HG02678 (cell line): ENCODE measurements around the gene MELK.
A peak's percentile ranks its signal among the peaks of the same experiment; 100 is the strongest.

ENCODE experiments used
- ATAC-seq: cut with Tn5 transposase; IDR thresholded peaks from one replicate; pipeline ENCODE4 v1.9.1; 2021; ENCODE audit warnings: mild to moderate bottlenecking, moderate library complexity; ENCODE audit not compliant: unreplicated experiment

Gene MELK

DNA sequence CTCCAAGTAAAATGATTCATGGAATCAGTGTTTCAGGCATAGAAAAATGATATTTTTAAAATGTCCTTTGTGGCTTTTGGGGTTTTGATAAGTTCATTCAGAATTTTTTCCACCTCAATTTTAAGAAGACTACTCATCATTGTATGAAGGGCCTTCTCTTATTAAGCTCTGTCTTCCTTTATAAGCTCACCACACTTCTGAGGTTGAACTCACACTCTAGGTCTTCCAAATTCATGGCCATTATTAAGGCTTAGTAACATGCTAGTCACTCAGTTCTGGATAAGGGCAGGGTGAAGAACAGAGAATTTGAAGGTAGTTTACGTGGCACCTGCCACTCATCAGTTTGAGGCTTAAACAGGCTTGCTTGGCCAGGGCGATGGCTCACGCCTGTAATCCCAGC lies 4.2 kb downstream of the MELK start:
- ATAC-seq, result no peak

DNA sequence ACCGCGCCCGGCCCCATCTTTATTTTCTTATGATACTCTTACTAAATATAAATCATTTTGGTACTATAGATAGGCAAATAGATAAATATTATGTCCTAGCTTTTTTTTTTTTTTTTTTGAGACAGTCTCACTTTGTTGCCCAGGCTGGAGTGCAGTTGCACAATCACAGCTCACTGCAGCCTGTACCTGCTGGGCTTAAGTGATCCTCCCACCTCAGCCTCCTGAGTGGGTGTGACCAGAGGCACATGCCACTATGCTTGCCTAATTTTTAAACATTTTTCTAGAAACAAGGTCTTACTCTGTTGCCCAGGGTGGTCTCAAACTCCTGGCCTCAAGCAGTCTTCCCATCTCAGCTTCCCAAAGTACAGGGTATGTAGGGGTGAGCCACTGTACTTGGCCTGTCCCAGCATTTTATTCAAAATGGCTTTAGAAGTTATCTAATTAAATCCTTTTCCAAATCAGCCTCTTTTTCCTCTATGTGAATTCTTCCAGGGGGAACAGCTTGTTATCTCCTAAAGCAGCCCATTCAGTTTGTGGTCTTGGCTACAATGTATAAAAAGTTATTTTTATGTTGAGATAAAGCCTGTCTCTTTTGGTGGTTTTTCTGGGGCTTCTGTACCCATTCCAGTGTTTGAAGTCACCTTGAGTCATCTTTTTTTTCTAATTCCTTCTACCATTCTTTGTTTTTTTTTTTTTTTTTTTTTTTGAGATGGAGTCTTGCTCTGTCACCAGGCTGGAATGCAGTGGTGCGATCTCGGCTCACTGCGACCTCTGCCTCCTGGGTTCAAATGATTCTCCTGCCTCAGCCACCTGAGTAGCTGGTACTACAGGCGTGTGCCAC lies 12.1 kb downstream of the MELK start:
- ATAC-seq, result no peak

DNA sequence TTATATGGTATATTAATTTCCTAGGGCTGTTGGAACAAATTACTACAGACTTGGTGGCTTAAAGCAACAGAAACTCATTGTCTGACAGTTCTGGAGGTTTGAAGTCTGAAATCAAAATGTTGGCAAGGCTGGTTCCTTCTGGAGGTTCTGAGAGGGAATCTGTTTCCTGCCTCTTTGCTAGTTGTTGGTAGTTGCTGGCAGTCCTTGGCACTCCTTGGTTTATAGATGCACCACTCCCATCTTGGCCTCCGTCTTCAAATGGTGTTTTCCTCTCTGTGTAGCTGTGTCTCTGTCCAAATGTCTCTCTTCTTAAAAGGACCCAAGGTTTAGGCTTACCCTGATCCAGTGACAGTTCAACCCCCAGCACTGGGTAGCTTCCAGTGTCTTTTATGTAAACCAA lies 17.5 kb downstream of the MELK start:
- no peak for ATAC-seq

DNA sequence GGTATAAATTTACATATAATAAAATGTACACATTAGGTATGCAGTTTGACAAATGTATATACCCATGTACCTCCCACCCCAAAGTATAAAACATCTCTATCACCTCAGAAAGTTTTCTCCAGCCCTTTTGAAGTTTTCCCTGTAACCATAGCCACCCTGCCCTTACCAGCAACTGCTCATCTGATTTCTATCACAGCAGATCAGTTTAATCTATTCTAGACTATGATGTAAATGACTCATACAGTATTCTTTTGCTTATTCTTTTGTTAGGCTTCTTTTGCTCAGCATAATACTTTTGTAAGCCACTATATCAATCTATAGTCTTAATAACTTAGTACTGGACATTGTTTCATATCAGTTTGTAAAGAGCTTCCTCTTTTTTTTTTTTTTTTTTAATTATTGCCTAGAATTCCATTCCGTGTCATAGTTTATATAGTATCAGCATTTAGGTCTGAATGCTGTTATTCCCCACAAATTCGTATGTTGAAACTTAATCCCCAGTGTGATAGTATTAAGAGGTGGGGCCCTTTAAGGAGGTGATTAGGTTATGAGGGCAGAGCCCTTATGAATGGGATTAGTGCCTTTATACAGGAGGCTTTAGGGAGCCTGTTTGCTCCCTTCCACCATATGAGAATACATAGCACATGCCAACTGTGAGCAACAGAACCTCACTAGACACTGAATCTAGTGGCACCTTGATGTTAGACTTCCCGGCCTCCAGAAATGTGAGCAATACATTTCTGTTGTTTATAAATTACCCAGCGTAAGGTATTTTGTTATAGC lies 20.3 kb downstream of the MELK start:
- no peak for ATAC-seq

DNA sequence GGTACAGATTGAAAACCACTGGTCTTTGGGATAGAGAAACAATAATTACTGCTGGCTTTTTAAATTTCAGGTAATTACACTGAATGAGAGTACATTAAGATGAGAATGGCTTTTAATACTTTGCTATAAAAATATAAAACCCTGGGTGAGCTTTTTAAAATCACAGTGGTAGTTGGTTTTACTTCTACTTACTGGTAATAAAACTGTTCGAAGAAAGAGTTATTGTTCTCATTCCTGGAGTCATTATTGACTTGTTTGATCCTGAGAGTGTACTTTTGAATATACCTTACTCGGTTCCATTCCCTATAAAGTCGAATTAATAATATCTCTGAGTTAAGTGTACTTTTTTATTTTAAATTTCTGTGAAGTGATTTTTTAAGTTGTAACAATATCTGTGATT lies 21.5 kb downstream of the MELK start:
- ATAC-seq, result no peak

DNA sequence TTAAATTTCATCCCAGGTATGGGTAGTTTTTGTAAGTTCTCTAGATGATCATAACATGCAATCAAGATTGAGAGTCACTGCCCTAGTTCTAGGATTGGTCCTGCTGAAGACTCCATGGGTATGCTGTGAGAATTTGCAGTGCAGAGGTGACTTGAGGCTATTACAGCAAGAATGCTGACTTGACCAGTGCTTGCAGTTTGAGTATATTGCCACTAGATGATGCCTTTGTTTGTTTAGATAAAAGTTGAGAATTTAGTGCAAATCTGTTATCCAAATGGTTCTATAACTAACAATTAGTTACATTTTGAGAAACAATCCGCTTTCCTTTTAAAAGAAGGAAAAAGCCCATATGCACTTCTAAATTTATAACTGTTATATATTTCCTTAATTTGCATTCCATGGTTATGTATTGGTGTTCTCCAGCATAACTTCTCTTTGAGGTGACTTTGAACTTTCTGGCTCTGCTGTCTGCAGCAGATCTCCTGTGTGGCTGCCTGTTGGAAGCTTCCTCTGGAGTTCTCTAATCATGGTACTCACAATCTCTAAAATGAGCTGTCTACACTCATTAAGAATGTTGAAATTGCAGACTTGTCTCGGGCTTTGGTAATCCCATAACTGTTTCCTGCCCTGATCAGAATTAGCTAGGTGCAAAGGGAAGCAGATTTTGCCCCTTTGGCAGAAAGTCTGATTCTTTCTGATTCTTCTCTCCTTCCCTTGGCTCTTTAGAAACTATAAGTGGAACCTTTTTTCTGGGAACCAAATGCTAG lies 24.9 kb downstream of the MELK start:
- ATAC-seq, result no peak

DNA sequence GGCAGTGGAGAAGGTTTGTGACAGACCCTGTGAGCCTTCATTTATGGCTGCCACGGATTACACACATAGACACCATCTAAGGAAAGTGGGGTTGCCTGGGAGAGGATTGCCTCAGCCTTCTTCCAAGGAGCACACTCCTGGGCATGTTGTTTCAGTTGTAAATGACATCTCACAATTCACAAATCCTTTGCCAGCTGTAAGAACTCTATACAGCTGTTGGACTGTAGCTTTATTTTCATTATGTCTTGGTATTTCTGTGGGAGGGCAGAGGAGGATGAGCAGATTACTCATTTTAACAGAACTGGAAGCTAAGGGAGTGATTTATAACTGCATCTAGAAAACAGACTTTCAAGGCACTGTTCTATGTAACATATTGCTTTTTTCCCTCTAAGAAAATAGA lies 25.6 kb downstream of the MELK start:
- ATAC-seq, result no peak

DNA sequence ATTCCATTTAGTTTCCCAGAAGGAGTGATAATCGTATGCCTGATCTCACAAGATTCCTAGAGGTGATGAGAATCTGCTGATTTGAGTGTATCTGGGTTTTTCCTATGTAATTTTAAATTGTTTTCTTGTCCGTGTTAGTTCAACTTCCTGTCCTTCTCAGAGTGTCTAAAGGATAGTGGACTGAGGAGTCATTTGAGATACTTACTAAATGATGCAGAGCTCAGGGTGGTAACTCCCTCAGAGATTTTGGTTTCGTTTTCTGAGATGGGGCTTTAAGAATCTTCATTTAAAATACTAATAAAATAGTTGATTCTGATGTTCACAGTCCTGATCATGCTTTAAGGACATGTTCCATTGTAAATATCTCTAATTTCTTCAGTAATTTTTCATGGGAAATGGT lies 30.3 kb downstream of the MELK start:
- ATAC-seq, result peak; percentile 64

DNA sequence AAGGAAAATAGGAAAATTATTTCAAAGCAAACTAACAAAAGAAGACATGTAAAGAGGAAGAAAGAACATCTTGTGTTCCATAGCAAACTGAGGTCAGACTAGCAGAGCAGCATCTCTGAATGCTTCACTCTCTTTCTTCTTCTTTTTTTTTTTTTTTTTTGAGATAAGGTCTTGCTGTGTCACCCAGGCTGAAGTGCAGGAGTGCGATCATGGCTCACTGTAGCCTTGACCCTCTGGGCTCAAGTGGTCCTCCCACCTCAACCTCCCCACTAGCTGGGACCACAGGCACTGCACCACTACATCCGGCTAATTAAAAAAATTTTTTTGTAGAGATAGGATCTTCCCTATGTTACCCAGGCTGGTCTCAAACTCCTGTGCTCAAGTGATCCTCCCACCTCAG lies 36.6 kb downstream of the MELK start:
- ATAC-seq, result no peak

DNA sequence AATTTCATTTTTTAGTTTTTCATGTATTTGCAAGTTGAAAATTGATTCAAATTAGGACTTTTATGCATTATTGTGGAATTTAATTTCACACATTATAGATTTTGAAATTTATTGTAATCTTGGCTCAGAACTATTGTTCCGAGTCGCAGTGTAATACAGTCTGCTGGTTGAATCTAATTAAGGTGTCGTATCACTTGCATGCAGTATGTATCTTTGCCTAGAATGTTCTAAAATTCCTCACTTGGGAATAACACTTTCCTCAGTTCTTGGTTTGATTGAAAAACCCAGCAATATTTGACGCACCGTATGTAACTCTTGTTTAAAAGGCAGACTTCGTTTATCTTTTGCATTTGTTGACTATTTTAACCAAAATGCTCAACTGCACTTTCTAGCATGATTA lies 49.4 kb downstream of the MELK start:
- ATAC-seq, result no peak

DNA sequence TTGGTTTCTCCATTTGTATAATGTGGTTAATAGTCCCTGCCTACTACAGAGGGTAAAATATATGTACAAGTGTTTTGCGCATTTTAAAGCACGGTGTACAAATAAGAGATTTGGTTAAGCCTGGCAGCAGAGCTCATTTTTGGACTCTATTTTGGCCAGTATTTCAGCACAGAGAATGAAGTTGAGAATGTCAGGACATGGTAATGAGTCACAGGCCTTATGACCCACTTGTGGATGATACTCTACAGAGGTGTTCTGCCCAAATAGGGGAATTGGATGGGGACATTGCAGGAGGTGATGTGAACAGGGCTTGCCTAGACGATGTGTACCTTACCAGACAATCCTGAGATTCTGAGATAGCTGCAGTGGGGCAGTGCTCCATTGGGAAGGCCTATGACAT lies 50.6 kb downstream of the MELK start:
- no peak for ATAC-seq

DNA sequence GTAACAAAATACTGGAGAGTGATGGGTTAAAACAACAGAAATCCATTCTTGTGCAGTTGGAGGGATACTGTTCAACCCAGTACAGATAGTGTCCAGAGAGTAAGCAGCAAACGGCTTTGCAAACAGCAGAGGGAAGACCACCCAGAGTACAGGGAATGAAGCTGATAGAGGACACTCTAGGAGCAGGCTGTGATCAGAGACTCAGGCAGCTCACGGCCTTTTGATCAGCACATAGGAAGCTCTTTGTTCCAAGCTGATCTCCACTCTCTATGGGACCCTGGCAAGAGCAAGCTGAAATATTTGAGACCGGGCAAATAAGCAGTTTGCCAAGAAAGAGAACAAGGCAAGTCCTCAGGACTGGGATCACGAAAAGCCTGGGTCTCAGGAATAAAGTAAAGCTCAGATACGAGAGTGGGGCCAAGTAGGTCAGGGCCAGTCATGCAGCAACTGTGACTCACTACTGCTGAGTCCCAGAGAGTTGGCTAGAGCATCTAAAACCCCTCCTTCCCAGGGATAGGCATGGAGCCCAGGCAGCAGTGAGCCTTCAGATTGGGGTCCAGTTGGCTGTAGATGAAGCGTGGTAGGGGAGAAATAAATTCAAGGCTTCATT lies 52.4 kb downstream of the MELK start:
- no peak for ATAC-seq

DNA sequence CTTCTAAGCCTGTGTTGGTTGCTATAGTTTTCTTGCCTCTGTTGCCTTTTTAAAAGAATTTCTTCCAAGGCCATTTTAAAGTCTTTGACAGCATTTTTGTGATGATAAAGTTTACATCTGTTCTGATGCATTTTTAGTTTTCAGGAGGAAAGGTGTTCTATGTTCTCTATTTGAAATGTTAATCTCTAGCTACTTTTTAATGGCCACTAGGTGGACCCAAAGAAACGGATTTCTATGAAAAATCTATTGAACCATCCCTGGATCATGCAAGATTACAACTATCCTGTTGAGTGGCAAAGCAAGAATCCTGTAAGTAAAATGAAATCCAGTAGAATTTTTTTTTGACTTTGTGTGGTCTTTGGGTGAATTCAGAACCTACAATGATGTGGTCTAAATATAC lies 60.2 kb downstream of the MELK start:
- ATAC-seq, result no peak

DNA sequence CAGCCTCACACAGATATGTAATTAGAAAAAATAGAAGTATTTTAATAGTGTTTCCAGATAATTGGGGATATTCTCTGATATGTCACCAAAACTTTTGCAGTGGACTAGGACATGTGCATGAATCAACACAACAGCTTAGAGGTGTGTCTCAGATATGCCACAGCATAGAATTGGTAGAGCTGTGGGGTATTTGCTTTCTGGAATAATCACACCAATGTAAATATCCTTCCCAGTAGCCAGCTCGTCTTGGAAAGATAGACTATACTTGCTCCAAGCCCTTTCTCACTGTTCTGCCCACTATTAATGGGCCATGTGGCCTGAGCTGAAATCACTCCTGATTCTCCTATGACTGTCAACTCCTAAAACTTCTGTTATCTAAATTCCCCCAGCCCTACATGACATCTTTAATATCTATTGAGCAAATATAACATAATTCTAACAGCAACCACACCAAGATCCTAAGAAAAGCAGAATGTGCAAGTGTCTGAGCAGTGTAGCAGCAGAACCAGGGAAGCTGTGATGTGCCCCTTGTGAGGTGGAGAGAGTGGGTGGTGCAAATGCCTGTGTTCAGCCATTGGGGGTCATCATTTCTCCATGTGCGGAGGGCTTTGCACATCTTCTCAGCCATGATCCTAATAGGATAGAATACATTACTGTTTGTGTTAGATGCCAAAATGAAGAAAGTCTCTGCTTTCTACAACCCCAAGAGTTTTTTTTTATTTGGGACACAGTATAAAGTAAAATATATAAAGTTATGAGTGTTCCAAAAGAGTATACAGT lies 65.0 kb downstream of the MELK start:
- no peak for ATAC-seq

DNA sequence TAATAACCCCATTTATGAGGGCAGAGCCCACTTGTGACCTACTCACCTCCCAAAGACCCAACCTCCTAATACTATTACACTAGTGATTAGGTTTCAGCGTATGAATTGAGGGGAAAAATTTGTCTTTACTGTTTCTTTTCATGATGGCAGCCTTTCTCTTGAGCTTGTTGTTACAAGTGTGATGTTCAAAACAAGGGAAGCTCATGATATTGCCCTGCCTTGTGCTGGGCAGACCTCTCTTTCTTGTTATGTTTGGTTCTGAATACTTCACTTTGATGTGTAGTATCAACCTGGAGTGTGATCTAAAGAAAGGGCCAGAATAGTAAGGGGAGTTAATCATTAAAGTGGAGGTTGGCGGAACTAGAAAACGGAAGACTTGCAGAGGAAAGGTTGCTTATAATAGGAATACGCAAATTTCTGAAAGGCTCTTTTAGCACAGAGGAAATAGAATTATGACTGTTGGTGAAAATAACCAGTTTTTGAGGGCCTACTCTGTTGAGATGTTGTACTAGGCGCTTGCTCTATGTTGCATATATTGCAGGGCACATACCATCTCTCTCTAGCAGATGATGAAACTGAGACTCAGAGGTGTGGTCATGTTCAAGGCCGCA lies 68.2 kb downstream of the MELK start:
- ATAC-seq, result peak; percentile 85

DNA sequence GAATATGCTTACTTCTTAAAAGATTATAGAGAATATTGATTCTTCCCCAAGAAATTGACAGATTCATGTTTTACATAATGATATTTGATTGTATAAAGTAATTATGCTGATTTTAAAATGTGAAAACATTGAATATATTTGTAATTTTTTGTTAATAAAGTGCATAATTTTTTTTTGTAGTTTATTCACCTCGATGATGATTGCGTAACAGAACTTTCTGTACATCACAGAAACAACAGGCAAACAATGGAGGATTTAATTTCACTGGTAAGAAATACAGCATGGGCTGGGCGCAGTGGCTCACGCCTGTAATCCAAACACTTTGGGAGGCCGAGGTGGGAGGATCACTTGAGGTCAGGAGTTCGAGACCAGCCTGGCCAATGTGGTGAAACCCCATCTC lies 70.1 kb downstream of the MELK start:
- no peak for ATAC-seq

DNA sequence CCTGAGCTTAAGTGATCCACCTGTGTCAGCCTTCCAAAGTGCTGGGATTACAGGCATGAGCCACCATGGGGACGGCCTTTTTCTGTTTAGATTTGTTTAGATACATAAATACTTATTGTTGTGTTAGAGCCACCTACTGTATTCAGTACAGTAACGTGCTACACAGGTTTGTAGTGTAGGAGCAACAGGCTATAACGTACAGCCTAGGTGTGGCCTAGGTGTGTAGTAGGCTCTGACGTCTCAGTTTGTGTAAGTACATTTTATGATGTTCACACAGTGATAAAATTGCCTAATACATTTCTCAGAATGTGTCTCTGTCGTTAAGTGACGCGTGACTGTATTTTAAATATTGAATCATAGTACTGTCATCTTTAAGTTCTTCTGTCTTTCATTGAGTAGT lies 84.1 kb downstream of the MELK start:
- no peak for ATAC-seq

DNA sequence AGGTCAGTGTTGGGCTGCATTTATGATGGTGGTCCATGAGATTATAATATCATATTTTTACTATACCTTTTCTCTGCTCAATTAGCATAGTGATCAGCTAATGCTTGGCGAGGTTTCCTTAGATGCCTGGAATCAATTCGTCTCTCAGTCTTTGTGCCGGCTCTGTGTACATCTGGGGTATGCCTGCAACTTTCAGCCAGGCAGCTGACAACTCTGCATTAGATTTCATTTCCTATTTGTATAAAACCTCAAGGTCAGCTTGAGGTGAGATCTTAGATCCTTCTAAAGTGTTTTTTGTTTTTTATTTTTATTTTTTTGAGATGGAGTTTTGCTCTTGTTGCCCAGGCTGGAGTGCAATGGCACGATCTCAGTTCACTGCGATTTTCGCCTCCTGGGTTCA lies 86.8 kb downstream of the MELK start:
- ATAC-seq, result peak; percentile 58

DNA sequence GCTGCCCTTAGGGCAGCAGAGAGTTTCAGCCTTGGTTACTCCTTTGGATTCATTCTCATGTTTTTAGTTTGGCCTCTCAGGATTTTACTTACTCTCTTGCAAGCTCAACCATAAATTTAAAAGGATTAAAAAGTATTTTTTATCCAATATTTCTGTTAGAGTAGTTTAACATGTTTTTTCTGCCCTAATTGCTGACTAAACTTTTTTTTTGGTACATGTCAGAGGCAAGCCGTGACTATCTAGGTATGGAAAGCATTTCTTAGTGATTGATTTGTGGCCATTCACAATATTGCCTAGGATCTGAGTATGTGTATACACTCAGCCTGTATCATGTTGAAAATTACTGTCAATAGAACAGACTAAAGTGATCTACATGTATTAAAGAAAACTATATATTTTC lies 92.1 kb downstream of the MELK start:
- ATAC-seq, result no peak

DNA sequence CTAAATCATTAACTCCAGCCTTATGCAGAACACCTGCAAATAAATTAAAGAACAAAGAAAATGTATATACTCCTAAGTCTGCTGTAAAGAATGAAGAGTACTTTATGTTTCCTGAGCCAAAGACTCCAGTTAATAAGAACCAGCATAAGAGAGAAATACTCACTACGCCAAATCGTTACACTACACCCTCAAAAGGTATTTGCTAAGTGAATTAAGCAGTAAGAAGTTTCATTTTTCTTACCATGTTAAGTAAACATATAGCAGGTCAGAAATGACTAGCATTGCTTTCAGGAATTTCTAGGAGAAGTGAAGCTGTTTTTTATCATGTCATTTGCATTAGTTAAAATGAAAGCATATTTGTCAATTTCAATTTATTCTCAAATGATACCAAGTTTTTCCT lies 92.7 kb downstream of the MELK start:
- ATAC-seq, result no peak
